Measurements from ENCODE around the gene TCF15. TPM values are rescaled to one million over a fixed set of nuclear protein-coding genes. Genes with fewer than 3 reads are reported as not detected.

Gene TCF15
- total RNA-seq, 1 donor, result not detected

- no peak overlapping the region for H3K4me3 ChIP-seq (ENCODE audit: low read depth, low read length)
- no peak for DNase-seq (ENCODE audit: low read depth)
- no peak for TF ChIP-seq CTCF (IDR thresholded peaks at IDR 0.05; ENCODE audit: insufficient read depth, low read depth, low read length)
Measured at GRCh38 chr20:640674-641515, 30.8 kb upstream of the TCF15 start.

GRCh38 chr20:638579-638978 is 28.5 kb upstream of the TCF15 start:
- no peak for DNase-seq (ENCODE audit: low read depth)
- no peak overlapping the region for H3K4me3 ChIP-seq (ENCODE audit: low read depth, low read length)
- TF ChIP-seq CTCF (IDR thresholded peaks at IDR 0.05; ENCODE audit: insufficient read depth, low read depth, low read length), result no peak

- DNase-seq (ENCODE audit: low read depth), result no peak
- H3K4me3 ChIP-seq (ENCODE audit: low read depth, low read length), result no peak overlapping the region
- TF ChIP-seq CTCF (IDR thresholded peaks at IDR 0.05; ENCODE audit: insufficient read depth, low read depth, low read length), result no peak
Measured at GRCh38 chr20:637559-637958, 27.4 kb upstream of the TCF15 start.

DNA sequence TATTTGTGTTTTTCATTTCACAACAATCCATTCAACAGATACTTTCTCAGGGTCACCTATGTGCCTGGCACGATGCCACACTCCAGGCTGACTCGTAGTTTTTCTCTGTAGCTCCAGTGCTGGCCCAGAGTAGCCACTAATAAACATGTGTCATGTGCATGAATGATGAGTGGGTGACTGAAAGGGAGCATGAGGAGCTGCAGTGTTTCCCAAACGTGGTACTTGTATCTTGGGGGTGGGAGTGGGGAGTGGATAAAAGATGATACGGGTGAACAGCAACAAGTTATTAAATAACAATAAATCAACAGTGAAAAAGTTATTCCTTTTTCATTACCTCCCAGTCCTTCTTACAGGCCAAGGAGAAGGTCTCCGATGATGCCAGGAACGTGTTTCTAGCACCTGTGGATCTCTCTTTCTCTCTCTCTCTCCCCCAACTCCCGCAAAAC is 25.8 kb upstream of the TCF15 start:
- TF ChIP-seq CTCF (IDR thresholded peaks at IDR 0.05; ENCODE audit: insufficient read depth, low read depth, low read length), result no peak
- no peak for DNase-seq (ENCODE audit: low read depth)
- H3K4me3 ChIP-seq (ENCODE audit: low read depth, low read length), result no peak overlapping the region

- DNase-seq (ENCODE audit: low read depth), result no peak
- no peak overlapping the region for H3K4me3 ChIP-seq (ENCODE audit: low read depth, low read length)
- TF ChIP-seq CTCF (IDR thresholded peaks at IDR 0.05; ENCODE audit: insufficient read depth, low read depth, low read length), result no peak
Measured at GRCh38 chr20:635028-635892, 25.2 kb upstream of the TCF15 start.

DNA sequence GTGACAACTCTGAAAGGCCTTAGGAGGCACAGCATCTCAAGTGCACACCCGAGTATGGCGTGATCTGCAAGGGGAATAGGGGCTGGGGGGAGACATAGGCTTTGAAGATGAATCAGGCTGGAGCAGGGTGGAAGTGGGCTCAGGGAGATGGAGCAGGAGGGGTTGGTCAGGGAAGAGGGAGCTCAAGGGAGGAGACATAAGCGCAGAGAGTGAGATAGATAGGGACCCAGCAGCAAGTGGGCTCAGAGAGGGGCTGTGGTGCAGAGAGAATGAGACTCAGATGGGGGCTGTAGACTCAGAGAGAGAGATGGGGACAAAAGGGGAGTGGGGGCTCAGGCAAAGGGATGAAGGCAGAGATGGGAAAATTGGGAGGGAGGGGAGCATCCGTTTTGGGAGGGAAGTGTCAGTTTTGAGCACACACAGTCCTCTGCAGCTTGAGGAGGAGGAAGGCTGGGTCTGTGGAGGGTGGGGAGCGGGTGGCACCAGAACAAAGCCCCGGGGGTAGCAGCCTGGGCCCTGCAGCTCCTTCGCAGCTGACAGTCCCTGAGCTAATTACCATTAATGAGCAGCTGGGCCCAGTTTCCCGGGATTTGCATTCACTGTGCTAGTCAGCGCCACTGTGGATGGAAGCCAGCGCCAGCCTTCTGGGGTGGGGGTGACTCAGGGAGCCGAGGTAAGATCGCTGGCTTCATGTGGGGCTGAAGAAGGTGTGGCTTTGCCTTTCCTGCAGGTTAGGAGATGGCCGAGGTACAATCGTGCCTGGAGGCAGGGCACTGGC is 24.2 kb upstream of the TCF15 start:
- DNase-seq (ENCODE audit: low read depth), result no peak
- no peak for TF ChIP-seq CTCF (IDR thresholded peaks at IDR 0.05; ENCODE audit: insufficient read depth, low read depth, low read length)
- H3K4me3 ChIP-seq (ENCODE audit: low read depth, low read length), result no peak overlapping the region
